GM12865 (cell line): ENCODE measurements around the gene C1S.
"Not testable (repeated sequence)": the region's sequence is repeated elsewhere in the genome, so short reads cannot be mapped to it uniquely, and the experiment has no call there.

ENCODE experiments used
- DNase-seq: peaks from one replicate; pipeline ENCODE4 v3.0.0; 2010; ENCODE audit warnings: low read depth
- H3K4me3 ChIP-seq: 2 replicates; pipeline ENCODE4 v1.5.1; 2011; ENCODE audit warnings: mild to moderate bottlenecking, low read depth, low read length, control low read depth
- CTCF ChIP-seq: IDR thresholded peaks from 2 replicates; pipeline ENCODE4 v1.5.1; 2011; ENCODE audit warnings: low read length, control low read depth, low read depth, inconsistent platforms; ENCODE audit not compliant: insufficient read depth; ENCODE audit errors: missing control alignments

C1S gene

GRCh38 chr12:7101047-7101693 is 40.7 kb downstream of the C1S start:
- no peak for DNase-seq
- H3K4me3 ChIP-seq, result no peak overlapping the region
- TF ChIP-seq CTCF, result no peak

- DNase-seq, result no peak
- TF ChIP-seq CTCF, result no peak
- no peak overlapping the region for H3K4me3 ChIP-seq
Observed at GRCh38 chr12:7101694-7102131, 41.2 kb downstream of the C1S start.

- no peak for DNase-seq
- H3K4me3 ChIP-seq, result no peak overlapping the region
- no peak for TF ChIP-seq CTCF
Observed at GRCh38 chr12:7102582-7102981, 42.1 kb downstream of the C1S start.

- TF ChIP-seq CTCF, result no peak
Observed at GRCh38 chr12:7103837-7104584, 43.5 kb downstream of the C1S start.

GRCh38 chr12:7106082-7106481 is 45.6 kb downstream of the C1S start:
- H3K4me3 ChIP-seq, result no peak overlapping the region
- no peak for TF ChIP-seq CTCF
- DNase-seq, result no peak

More at GRCh38 chr12:7103837-7104584, 43.5 kb downstream of the C1S start:
- no peak for DNase-seq
- no peak overlapping the region for H3K4me3 ChIP-seq

GRCh38 chr12:7107181-7107580 is 46.7 kb downstream of the C1S start:
- not testable (repeated sequence) for DNase-seq
- peak overlapping the region; percentile 93; the same call in 1 of the 2 replicates for H3K4me3 ChIP-seq

GRCh38 chr12:7107636-7108002 is 47.1 kb downstream of the C1S start:
- TF ChIP-seq CTCF, result no peak
- H3K4me3 ChIP-seq, result peak overlapping the region; percentile 93
- DNase-seq, result peak; percentile 34
